Activated CD4-positive, CD25-positive, alpha-beta regulatory T cell (primary cell): ENCODE measurements around the gene SSBP4.
"Not testable (repeated sequence)": the region's sequence is repeated elsewhere in the genome, so short reads cannot be mapped to it uniquely, and the experiment has no call there.

Source experiments
- DNase-seq, 4 experiments: peaks; one replicate each; lab custom pipeline; 2025; lab: John Stamatoyannopoulos, UW

The SSBP4 gene

DNA sequence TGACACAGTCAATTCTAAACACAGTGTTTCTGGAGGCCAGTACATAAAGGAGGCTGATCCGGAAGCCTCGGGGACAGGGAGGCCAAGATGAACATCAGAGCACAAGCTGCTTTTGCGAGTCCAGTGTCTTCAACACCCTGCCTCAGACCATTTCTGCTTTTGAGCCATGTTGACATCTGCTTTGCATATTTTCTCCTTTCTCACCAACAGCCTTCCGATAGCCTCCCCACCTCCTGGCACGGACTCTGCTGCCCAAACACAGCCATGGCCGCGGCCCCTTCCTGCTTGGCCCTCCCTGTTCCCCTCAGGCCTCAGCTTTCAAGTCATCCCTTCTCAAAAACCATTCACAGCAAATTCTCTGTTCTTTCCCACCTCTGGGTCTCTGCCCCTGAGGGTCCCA, 25.4 kb upstream of the SSBP4 start:
- DNase-seq: no peak

DNA sequence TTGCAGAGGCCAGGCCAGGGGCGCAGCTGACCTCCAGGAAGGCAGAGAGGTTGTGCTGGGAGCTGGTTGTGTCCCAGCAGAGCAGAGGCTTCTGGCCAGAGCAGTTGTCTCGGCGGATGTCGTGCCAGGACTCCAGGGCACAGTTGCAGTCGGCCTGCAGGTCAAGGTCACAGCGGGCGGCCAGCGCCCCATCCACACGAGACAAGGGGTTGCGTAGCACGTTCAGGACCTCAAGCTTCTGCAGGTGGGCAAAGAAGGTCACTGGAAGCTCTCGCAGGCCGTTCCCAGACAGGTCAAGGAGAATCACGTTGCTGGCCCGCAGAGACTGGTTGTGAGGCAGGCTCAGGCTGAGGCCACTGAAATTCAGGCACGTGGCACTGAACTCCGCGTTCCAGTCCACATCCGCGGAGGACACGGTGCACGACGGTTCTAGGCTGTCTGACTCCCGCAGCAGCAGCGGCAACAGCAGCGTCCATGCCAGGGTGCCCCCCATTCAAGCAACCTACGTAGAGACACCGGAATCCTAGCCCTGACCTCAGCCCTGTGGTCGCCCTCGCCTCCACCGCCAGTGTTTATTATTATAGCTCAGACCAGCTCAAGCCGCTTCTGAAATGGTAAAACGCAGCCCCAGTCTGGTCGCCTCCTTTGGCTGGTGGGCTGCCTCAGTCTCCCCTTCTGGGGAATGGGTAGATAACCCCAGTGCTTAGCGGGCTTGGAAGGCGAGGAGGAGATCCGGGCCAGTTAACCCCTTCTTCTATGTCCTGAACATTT, 22.5 kb upstream of the SSBP4 start:
- no peak for DNase-seq

DNA sequence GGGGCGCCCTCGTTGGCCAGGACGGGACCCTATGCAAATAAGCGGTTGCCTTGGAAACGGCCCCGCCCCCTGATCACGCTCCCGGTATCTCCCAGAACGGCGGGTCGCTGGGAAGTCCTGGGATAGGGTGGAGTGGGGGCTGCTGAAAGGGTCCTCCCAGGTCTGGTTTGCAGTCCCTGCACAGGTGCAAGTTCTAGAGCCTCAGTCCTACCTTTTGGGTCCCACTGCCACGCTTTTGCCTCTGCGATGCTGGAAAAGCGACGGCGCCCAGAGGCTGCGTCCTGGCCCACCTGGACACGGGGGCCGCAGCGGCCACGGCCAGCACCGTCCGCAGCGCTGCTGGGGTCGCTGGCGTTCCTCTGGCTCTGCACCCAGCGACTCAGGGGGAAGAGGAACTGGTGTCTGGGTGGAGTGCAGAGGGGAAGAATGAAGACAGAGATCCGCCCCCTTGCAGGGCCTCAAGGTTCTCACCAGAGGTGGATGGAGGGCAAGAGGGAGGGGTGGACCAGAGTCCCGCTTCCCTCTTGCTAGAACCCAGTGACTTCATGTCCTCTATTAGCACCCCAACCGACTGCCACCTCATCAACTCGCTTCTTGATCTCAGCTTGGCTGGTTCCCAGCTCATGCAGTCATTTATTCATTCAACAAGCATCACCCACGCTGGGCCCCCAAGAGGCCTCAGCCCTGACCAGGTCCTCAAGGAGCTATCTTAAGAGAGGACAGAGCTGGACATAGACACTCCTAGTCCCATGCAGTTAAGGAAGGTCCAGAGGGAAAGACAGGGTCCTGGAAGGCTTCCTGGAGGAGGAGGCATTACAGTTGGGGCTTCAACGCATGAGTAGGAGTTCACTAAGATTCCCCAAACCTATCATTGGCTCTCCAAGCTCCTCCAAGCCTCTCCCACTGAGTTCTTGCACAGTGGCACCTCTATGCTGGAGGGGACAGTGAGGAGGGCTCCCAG, 21.7 kb upstream of the SSBP4 start, which contains the start of gene LRRC25:
TSS of gene LRRC25 (minus strand) at position 381 of the 961 bp plus-strand sequence. CDS start 659 bp downstream, outside the sequence.
- DNase-seq: no peak

DNA sequence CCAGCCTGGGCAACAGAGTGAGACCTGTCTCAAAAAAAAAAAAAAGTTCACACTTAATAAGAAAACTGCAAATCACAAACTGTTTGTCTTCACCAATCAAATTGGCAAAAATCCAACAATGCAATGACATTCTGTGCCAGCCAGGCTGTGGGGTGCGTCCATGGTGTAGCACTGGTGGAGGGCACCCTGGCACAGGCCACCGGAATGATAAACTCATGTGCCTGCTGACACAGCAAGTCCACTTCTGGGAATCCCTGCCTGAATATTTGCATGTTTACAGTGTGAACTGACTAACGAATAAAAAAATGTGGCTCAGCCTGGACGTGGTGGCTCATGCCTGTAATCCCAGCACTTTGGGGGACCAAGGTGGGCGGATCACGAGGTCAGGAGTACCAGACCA, 20.2 kb upstream of the SSBP4 start:
- no peak for DNase-seq

DNA sequence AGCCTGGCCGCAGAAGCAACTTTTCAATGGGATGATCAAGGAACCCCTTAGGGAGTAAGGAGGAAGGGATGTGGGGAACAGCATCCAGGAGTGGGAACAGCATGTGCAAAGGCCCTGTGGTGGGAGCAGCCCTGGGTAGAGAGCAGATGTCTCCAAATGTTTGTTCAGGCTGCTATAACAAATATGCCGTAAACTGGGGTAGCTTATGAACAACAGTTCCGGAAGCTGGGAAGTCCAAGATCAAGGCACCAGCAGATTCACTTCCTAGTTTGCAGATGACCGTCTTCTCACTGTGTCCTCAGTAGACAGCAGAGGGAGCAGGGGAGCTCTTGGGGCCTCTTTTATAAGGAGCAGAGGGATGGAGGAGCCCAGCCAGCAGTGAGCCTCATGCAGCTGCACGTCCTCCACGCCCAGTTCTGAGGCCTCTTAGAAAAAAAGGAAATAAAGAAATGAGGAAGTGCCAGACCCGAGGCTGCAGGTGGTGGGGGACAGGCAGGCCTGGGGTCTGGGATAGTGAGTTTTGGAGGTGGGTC, 17.6 kb upstream of the SSBP4 start:
- no peak for DNase-seq

DNA sequence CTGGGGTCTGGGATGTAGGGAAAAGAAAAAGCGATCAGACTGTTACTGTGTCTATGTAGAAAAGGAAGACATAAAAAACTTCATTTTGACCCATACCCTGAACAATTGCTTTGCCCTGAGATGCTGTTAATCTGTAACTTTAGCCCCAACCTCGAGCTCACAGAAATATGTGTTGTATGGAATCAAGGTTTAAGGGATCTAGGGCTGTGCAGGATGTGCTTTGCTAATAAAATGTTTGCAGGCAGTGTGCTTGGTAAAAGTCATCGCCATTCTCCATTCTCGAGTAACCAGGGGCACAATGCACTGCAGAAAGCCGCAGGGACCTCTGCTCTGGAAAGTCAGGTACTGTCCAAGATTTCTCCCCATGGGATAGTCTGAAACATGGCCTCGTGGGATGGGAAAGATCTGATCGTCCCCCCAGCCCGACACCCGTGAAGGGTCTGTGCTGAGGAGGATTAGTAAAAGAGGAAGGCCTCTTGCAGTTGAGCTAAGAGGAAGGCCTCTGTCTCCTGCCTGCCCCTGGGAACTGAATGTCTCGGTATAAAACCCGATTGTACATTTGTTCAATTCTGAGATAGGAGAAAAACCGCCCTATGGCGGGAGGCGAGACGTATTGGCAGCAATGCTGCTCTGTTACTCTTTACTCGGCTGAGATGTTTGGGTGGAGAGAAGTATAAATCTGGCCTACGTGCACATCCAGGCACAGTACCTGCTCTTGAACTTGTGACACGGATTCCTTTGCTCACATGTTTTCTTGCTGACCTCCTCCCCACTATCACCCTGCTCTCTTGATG, 16.5 kb upstream of the SSBP4 start:
- DNase-seq: not testable (repeated sequence)

DNA sequence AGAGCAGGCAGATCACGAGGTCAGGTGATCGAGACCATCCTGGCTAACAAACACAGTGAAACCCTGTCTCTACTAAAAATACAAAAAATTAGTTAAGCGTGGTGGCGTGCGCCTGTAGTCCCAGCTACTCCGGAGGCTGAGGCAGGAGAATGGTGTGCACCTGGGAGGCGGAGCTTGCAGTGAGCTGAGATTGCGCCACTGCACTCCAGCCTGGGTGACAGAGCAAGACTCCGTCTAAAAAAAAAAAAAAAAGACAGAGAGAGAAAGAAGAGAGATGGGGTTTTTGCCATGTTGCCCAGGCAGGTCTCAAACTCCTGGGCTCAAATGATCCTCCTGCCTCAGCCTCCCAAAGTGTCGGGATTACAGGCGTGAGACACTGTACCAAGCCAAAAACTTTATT, 13.4 kb upstream of the SSBP4 start:
- not testable (repeated sequence) for DNase-seq

DNA sequence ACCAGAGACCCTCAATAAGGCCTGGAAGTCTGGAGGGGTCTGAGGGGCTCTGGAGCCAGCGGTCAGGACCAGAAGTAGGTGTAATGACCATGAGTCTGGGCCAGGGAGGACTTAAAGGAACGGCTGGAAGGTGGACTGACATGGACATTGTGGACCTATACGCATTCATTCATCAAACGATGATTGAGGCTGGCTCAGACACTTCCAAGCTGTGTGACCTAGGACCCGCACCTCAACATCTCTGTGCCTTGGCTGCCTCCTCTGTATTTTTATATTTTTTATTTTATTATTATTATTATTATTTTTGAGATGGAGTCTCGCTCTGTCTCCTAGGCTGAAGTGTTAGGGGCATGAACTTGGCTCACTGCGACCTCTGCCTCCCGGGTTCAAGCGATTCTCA, 12.4 kb upstream of the SSBP4 start:
- no peak for DNase-seq

DNA sequence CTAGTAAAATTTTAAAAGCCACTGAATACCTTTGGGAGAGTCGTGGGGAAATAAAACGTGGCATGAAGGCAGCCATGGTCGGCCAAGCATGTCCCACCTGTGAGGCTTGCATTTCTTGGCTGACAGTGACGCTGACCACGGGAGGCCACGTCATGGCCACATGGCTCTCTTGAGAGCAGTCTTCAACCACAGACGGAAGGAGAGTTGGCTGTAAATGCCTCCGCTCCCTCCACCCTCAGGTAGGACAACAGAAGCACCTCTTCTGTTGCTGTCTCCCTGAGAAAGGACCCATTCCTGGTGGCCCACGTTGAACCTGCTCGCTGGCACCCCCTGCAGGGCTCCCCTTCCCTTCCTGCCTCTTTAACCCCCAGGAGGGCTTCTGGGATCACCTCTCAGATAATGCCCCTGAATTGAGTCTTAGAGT, 11.1 kb upstream of the SSBP4 start:
- DNase-seq: no peak

DNA sequence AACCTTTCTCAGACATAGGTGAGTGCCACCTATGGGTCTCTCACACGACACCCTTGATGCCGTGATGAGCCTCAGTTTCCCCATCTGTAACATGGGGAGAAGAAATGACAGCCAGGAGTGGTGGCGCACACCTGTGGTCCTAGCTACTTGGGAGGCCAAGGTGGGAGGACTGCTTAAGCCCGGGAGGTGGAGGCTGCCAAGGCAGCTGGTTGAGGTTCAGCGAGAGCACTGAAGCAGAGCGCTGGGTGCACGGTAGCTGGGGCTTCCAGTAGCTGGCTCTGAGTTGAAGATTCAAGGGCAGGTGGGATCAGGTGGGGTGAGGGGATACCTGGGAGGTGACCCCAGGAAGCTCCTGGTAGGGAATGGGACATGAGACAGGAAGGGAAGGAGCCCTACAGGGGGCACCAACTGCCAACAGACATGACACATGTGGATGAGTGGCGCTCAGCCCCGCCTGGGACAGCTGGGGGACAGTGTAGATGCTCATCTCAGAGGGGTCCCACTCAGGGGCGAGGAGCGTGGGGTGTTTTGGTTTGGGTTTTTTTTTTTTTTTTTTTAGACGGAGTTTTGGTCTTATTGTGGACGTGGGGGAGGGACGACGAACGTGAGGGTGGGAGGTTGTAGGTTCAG, 6.5 kb upstream of the SSBP4 start:
- DNase-seq: no peak

DNA sequence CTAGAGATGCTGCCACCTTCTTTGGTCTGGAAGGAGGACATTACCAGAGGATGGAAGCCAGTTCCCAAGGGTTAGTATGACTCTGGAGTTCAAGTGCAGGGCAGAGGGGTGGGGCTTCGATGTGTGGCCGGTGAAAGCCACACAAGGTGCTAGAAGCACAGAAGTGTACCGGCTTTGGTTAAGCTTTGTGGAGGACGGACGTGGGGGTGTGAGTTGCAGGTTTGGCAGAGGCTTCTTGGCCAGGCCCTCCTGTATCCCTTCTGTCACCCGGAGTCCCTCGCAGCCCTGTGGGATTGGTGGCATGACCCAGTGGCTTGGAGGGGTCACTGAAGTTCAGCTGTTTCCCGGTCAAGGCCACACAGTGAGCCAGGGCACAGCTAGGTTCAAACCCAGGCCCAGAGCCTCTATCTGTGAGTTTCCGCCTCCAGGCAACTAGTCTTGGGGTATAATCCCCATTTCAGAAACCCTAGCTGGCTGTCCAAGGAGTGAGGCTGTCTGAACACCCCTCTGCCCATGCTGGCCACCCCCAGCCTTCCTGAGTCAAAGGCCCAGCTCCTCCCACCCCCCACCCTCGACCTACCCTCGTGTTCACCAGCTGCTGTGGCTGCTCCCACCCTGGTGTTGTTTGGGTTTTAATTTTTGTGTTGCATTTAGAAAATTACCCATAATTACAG, 4.6 kb upstream of the SSBP4 start:
- DNase-seq: no peak

DNA sequence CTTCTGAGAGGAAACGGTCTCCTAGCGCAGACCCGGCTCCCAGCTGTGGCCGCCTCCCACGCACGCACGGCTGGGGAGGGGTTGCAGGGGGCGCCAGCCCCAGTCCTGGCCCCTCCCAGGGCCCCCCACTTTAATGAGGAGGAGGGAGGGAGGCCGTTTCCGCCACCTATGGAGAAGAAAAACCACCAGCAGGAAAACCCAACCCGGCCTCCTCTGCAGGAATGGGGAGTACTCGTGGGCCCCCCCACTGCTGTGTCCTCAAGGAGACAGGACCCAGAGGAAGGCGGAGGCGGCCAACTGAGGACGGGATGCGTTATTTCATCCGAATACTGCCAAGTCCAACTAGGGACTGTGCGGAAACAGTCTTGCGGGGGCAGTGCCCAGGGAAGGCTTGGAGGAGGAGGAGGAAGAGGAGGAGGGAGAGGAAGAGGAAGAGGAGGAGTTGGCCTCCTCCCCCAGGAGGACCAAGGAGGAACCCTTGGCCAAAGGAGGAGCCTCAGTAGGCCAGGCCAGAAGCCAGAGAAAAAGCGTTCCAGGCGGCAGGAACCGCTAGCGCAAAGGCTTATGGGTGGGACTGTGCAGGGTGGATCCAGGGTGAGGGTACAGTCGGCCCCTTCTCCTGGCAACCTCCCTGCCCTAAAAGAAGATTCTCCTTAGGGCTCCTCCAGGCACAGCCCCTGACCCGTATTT, 3.9 kb upstream of the SSBP4 start:
- DNase-seq: no peak

DNA sequence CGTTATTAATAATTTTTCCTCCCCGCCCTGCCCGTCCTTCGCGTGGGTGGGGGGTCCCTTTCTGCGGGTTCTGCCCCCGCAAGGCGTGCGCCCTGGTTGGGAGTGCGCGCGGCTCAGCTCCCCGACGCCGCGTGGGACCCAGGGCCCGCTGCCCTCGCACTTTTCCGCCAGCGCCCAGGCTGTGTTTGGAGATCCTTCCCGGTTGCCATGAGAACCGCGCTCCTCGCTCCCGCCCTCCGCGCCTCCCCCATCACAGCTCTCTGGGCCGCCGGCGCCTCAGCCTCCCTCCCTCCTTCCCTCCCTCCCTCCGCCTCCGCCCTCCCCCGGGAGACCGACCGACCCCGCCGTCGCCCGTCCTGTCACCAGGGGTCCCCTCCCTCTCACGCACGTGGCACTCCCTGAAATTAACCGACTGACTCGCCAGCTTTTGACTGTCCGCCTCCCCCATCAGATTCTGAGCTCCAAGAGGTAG, 2.4 kb upstream of the SSBP4 start:
- DNase-seq: no peak

DNA sequence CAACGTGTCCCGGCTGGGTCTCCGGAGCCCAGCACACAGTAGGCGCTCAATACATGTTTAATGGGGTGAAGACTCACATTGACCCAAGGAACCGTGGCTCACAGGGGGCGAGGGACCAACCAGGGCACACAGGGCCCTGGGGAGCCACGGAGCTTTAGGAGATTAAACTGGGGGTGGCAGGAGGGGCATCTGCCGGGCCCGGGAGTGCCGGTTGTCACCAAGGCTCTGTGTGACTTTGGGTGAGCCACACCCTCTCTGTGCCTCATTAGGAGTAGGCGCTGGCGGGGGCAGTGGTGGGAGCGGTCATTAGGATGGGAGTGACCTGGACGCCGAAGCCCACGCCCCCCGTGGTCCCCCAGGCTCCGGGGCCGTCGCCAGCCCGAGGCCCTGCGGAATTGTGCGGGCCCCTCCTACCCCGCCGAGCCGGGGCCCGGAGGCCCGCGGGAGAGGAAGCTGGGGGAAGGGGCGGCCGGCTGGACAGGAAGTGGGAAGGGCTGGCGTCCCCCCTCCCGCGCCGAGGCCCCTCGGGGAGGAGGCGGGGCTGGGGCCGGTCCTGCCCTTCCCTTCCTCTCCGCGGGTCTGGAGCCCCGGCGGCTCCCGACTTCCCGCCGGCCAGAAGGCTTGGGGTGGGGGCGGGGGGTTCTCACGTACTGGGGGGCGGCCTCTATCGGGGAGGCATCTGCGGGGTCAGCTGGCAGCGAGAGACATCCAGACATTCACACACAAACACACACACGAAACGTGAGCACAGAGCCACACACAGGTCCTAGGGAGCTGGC, 1.8 kb upstream of the SSBP4 start:
- DNase-seq: no peak

DNA sequence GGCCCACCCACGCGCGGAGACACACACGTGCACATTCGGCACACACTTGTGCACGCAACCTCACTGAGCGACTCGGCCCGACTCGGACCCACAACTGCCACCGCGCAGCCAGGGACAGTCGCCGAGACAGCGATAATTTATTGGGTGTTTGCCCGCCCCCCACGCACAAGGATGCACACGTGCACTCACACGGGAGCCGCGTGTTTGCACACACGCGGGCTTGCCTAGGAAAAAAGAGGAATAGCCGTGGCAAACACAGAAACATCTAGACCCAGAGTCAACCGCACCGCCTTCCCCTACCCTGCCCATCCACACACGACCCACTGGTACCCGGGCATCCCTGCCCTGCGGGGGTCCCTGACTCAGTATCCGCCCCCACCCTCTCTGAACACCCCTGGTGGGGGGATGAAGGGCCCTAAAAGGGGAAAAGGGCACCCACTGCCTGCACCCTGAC, 1.1 kb upstream of the SSBP4 start:
- no peak for DNase-seq

DNA sequence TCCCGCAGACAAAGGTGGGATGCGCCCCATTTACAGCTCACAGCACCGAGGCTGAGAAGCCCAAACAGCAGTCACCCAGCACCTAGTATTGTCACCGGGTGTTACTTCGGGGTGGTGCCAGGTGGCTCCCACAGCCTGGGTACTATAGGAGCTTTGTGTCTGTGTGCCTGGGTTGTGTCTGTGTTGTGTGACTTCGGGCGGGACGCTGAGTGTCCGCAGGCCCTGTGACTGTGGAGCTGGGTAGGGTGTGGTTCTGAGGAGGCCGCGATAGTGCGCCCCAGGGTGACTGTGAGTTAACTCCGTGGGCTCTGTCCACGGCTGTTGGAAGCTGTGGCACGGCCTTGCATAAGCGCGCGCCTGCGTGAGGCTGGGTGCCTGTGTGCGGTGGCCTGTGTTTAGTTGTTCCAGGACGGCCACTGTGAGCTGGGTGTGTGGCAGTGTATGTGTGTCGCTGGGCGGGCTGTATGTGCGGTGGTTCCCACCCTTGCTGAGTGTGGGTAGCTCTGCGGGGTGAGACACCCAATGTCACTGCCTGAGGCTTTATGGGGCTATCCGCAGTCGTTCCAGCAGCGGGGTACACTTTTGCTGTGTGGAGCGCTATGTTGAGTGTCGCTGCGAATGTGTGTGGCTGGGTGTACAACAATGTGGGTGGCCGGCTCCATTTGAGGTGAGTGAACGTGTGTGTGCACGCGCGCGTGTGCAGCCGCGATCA, 559 bp upstream of the SSBP4 start:
- no peak for DNase-seq

DNA sequence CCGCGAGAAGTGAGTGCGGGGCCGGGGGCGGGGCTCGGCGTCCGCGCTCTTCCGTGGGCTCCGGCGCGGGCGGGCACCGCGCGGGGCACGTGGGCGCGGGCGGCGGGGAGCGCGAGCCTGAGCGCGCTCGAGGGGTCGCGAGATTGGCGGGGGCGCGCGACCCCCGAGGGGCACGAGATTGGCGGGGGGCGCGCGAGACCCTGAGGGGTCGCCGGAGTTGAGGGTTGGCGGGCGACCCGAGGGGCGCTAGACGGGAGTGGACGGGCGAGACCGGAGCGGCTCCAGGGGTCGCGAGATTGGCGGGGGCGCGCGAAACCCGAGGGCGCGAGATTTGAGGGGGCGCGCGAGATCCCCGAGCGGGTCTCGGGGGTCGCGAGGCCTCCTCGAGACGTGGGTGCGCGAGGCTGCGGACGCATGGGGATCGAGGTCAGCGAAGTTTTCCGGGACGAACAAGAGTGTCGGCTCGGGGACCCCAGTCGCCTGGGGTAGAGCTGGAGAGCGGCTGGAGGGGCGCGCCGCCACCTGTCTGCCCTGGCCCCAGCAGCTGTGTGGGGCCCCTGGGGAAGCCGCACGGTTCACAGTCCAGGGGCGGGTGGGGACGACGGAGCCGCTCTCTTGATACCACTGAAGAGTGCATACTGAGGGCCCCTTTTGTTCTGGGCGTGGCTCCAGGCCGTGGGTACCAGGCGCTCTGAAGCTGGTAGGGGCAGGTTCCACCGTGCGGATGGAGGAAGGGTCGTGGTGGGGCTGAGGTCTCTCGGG, 682 bp downstream of the SSBP4 start:
- DNase-seq: no peak

DNA sequence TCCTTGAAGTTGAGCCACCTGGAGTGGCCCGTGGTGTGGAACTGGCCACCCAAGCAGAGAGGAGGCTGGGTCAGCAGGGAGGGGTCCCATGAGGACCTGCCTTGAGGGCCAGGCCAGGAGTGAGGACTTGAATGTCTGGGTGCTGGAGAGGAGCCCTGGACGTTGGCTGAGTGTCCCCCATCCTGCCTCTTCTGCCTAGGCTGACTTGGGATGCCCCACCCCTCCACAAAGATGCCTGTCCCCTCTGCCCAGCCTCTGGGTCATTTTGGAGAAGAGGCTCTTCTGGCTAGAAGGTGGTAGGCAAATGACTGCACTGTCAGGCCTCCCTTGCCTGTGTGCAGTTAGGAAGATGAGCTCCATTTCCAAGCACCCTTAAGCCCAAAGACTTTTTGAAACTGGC, 1.7 kb downstream of the SSBP4 start:
- no peak for DNase-seq
